Activated CD4-positive, alpha-beta T cell treated with anti-CD3 and anti-CD28 coated beads, Interleukin-2, Interleukin-4, amounts not matched to agents 100 ng/mL and 50 ng/mL, durations not matched to agents 16 hours and 8 hours (primary cell): ENCODE data around the gene GSDME.

Experiments
- DNase-seq: peaks from one replicate; pipeline ENCODE4 v3.0.0-alpha.2; 2020; ENCODE audit warnings: low spot score

GSDME gene

DNA sequence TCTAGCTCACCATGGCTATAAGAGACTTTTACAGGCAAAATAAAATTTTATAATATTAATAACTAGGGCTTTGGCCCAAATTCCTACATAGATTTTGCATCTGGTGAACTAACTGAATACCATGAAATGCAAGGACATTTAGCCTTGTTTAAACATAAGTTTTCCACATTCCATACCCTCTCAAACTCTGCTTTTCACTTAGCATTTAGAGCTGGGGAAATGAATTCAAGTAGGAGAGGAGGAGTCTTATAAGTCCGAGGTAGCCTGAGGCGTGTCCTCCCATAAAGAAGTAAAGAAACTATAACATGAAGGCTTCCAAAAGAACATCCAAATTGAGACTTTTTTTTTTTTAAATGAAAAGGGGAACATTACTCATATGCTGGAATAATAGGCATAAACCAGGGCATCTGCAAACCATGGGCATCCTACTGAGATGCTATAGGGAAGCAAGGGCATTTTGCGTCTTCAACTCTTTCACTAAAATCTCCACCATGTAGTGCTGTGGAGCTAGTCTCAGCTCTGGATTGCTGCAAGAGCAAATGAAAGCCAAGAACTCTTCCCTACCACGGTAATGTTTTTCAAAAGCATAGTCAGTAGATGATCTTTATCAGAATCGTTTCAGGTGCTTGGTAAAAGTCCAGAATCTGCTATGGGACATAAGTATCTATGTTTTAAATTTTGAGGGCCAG lies 104.9 kb downstream of the GSDME start:
- no peak for DNase-seq
